Stimulated activated CD4-positive, alpha-beta T cell treated with anti-CD3 and anti-CD28 coated beads, TNF-alpha, amount 100 ng/mL, for 4 hours (primary cell): ENCODE data around the gene LRRFIP2.
"Not testable (repeated sequence)": the region's sequence is repeated elsewhere in the genome, so short reads cannot be mapped to it uniquely, and the experiment has no call there.

ENCODE experiments used
- DNase-seq, 3 experiments: peaks; one replicate each; pipeline ENCODE4 v3.0.0-alpha.2; 2020; ENCODE audit warnings: low read depth in 3 of 3

LRRFIP2 gene

DNA sequence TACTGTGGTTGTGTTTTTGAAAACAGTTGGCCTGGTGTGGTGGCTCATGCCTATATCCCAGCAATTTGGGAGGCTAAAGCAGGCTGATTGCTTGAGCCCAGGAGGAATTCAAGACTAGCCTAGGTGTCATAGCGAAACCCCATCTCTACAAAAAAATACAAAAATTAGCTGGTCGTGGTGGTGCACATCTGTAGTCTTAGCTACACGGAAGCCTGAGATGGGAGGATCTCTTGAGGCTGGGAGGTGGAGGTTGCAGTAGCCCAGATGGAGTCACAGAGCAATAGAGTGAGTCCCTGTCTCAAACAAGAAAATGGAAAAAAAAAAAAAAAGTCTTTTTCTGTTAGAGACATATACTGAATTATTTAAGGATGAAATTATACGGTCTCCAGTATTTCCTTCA lies 14.7 kb upstream of the LRRFIP2 start:
- DNase-seq = no peak

- no peak for DNase-seq
Observed at GRCh38 chr3:37183976-37184375, 9.6 kb upstream of the LRRFIP2 start.

GRCh38 chr3:37183375-37183831 lies 9.0 kb upstream of the LRRFIP2 start:
- no peak for DNase-seq

DNA sequence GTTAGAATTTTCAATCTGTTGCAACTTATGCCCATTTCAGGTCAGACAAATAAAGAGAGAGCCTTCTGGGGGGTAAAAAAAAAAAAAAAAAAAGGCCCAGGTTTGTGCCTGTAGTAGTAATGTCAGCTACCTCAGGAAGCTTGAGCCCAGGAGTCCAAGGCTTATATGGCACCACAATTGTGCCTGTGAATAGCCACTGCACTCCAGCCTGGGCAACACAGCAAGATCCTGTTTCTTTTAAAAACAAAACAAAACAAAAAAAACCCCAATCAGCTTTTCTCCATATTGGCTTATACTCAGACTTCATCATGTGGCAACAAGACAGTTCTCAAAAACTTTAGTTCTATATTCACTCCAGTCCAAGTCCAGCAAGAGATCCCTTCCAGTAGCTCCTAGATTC lies 8.4 kb upstream of the LRRFIP2 start:
- no peak for DNase-seq

GRCh38 chr3:37181756-37182155 lies 7.4 kb upstream of the LRRFIP2 start:
- no peak for DNase-seq

DNA sequence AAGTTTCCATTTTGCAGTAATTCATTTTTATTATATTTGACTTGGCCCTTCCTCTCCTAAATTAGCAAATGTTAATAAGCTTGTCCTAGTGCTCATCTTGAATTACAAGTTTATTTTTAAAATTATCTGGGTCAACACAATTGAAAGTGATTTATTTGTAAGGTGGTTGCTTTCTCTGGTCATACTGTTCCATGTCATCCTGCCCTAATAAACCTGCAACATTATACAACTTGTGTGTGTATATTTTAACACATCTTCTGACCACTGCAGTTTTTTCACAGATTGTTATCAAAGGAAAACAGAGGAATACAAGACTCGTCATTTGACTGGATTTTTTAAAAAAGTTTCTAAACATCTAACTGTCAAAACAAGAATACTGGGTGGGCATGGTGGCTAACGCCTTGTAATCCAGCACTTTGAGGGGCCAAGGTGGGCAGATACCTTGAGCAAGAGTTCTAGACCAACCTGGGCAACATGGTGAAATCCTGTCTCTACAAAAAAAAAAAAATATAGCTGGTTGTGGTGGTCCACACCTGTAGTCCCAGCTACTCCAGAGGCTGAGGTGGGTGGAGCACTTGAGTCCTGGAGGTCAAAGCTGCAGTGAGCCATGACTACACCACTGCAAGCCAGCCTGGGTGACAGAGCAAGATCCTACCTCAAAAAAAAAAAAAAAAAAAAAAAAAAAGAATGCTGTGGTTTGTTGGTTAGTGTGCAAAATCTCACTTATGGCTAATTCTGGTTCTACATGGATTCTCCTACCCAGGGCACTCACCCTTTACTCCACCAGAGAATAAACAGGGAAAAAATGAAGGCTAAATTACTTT lies 5.0 kb upstream of the LRRFIP2 start:
- no peak for DNase-seq

GRCh38 chr3:37173806-37174205 lies 576 bp downstream of the LRRFIP2 start:
- DNase-seq = no peak

GRCh38 chr3:37171144-37171543 lies 3.2 kb downstream of the LRRFIP2 start:
- no peak for DNase-seq

DNA sequence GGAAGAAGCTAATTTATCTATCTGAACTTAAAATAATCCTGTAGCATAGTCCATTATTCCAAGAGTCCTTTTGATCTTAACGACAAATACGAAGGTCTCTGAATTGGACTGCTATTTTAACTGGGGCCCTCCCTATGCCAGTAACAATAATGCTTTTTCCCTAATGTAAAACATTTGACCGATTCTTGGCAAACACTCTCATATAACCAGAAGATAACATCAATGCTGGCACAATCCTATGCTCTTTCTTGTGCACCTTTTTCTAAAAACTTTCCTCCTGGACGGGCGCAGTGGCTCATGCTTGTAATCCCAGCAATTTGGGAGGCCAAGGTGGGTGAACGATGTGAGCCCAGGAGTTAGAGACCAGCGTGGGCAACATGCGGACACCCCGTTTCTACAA lies 3.9 kb downstream of the LRRFIP2 start:
- no peak for DNase-seq

- DNase-seq = no peak
Observed at GRCh38 chr3:37170060-37170459, 4.3 kb downstream of the LRRFIP2 start.

DNA sequence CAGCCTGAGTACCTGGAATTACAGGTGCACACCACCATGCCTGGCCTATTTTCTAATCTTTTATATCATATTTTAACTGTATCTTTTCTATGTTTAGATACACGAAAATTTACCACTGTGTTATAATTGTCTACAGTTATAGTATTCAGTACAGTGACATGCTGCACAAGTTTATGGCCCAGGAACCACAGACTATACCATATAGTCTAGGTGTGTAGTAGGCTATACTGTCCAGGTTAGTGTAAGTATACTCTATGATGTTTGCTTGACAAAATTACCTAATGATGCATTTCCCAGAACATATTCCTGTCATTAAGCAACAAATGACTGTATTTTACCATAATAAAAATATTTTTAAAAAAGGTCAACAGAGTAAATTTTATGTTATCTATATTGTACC lies 5.5 kb downstream of the LRRFIP2 start:
- no peak for DNase-seq

DNA sequence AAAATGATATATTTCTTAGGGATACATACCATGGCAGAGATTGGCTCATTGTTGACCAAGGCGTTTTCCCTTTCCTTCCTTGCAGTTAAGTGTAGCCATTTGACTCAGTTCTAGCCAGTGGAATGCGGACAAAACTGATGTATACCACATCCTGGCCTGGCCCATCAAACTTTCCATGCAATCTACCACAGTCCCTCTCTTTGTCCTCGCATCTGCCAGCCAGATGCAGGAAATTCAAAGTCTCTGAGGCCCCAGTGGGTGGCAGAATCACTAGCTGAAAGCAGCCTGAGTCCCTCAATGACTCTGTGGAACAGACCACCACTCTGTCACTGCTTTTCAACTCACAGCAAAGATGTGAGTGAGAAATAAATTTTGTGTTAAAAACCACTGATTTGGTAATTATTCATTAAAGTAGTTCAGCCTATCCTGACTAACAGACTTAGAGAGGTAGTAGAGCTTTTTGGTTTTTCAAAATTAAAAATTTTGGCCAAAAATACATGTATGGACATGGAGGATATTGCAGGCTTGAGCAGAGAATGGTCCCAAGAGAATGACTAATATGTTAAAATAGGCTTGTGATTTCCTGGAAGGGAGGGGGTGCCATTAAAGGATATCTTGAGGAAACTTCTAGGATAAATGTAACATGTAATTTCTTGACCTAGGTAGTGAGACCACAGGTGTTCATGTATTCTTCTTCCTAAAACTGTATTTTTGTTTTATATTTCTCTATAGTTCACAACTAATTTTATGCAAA lies 10.9 kb downstream of the LRRFIP2 start:
- DNase-seq = no peak

GRCh38 chr3:37162501-37163245 lies 11.7 kb downstream of the LRRFIP2 start:
- no peak for DNase-seq

- DNase-seq = no peak
Observed at GRCh38 chr3:37161351-37161750, 13.0 kb downstream of the LRRFIP2 start.

- no peak for DNase-seq
Observed at GRCh38 chr3:37155782-37156181, 18.6 kb downstream of the LRRFIP2 start.

GRCh38 chr3:37154668-37155314 lies 19.6 kb downstream of the LRRFIP2 start:
- no peak for DNase-seq

GRCh38 chr3:37150621-37151020 lies 23.8 kb downstream of the LRRFIP2 start:
- no peak for DNase-seq

DNA sequence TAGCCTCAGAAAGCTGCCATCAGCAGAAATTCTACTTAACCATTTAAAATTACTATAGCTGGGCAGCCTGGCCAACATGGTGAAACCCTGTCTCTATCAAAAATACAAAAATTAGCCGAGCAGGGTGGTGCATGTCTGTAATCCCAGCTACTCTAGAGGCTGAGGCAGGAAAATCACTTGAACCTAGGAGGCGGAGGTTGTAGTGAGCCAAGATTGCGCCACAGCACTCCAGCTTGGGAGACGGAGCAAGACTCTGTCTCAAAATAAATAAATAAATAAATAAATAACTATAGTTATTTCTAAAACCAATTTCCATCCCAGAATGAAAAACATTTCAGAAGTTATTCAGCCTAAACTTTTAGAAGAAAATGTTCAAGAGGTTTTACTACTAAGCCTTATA lies 25.1 kb downstream of the LRRFIP2 start:
- DNase-seq = no peak

DNA sequence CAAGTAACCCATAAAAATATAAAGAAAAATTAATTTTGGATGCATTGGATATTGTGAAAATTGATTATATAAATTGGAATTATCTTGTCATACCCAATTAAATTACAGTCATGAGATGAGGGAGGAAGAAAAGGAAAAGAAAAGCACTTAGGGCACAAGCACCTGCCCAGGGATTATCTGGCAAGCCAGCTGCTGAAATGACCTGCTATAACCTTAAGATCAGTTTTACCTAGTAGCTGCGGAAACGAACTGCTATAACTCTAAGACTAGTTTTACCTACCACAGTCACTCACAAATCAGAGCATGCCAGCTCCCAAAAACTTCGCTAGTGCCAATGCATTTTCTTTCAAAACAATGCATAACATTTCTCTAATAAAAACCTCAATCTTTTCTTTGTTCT lies 26.2 kb downstream of the LRRFIP2 start:
- no peak for DNase-seq

DNA sequence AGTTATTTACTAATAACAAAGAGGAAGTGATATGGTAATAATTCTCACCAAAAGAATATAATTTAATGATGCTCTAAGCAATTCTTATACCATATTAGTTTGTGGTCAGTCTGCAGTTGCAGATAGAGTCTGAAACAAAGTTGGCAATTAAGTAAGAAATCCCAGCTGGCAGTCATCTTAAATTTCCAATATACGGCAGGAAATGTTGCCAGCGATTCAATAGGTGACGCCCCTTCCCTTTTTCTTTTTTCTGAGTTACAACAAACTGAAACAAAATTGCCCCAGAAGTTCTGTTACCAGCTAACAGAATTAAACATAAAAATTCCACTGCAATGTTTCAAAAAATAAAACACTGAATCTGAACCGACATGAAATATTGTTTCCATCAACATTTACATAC lies 26.7 kb downstream of the LRRFIP2 start:
- no peak for DNase-seq

DNA sequence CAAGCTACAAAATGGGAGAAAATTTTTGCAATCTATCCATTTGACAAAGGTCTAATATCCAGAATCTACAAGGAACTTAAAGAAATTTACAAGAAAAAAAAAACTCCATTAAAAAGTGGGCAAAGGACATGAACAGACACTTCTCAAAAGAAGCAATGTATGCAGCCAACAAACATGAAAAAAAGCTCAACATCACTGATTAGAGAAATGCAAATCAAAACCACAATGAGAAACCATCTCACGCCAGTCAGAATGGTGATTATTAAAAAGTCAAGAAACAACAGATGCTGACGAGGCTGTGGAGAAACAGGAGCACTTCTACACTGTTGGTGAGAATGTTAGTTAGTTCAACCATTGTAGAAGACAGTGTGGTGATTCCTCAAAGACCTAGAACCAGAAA lies 27.5 kb downstream of the LRRFIP2 start:
- DNase-seq = not testable (repeated sequence)

DNA sequence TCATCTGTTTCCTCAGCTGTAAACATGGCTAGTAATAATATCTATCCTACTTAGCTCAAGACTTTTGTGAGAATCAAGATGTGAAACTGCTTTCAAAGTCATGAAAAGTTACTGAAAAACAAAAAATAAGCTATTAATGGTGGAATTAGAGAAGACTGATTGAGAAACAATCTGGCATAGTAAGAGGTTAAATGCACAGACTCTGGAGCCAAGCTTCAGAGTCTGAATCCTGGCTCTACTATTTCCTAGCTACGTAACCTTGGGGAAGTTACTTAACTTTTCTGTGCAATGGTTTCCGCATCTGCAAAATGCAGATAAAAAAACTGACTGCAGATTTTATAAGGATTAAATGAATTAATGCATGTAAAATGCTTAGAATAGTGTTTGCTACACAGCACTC lies 28.8 kb downstream of the LRRFIP2 start:
- no peak for DNase-seq
